Neural cell (in vitro differentiated cells): ENCODE results near the gene AGT. TPM values are rescaled to one million over a fixed set of nuclear protein-coding genes. Genes with fewer than 3 reads are reported as not detected.

Experiments
- H2AFZ ChIP-seq: fragments of 200-600, 300-800 bp; sonication (generic), shearing (Covaris generic); 2 replicates; pipeline ENCODE4 v1.6.0; 2014; ENCODE audit warnings: low read depth, mild to moderate bottlenecking, antibody characterized with exemption, low read length, moderate library complexity
- H3F3A ChIP-seq: fragments of 200-600 bp; shearing (Covaris generic); 2 replicates; pipeline ENCODE4 v1.6.1; 2016; ENCODE audit warnings: mild to moderate bottlenecking, moderate library complexity, mixed read lengths, antibody characterized with exemption, low read length; ENCODE audit not compliant: insufficient read depth, poor library complexity, severe bottlenecking
- H3K27ac ChIP-seq: fragments of 200-600, 300-800 bp; sonication (generic), shearing (Covaris generic); 2 replicates; pipeline ENCODE4 v1.5.1; 2014; ENCODE audit warnings: mild to moderate bottlenecking, low read length, moderate library complexity
- H3K27me3 ChIP-seq: fragments of 300-800, 200-600 bp; sonication (generic), shearing (Covaris generic); 2 replicates; pipeline ENCODE4 v1.6.0; 2014; ENCODE audit warnings: mild to moderate bottlenecking, low read depth, low read length, moderate library complexity; ENCODE audit not compliant: insufficient read depth
- H3K36me3 ChIP-seq: fragments of 300-800, 200-600 bp; sonication (generic), shearing (Covaris generic); 2 replicates; pipeline ENCODE4 v1.5.1; 2014; ENCODE audit warnings: mild to moderate bottlenecking, antibody characterized with exemption, low read length, moderate library complexity; ENCODE audit not compliant: insufficient read depth
- H3K4me2 ChIP-seq: fragments of 300-800, 200-600 bp; sonication (generic), shearing (Covaris generic); 2 replicates; pipeline ENCODE4 v1.6.0; 2014; ENCODE audit warnings: mild to moderate bottlenecking, low read length
- H3K4me3 ChIP-seq: fragments of 300-800, 200-600 bp; sonication (generic), shearing (Covaris generic); 2 replicates; pipeline ENCODE4 v1.5.1; 2014; ENCODE audit warnings: mild to moderate bottlenecking, low read length, moderate library complexity
- H3K79me2 ChIP-seq: fragments of 200-600 bp; shearing (Covaris generic); replicated peaks from 2 replicates; pipeline ENCODE4 v1.6.0; 2014; ENCODE audit warnings: mild to moderate bottlenecking, low read length, moderate library complexity; ENCODE audit not compliant: insufficient read depth
- H3K9ac ChIP-seq: fragments of 300-800, 200-600 bp; sonication (generic), shearing (Covaris generic); 2 replicates; pipeline ENCODE4 v1.6.1; 2016; ENCODE audit warnings: mild to moderate bottlenecking, low read length, mixed read lengths
- H3K9me2 ChIP-seq: fragments of 200-600 bp; shearing (Covaris generic); 2 replicates; pipeline ENCODE4 v1.6.1; 2016; ENCODE audit warnings: mild to moderate bottlenecking, low read length, mixed read lengths; ENCODE audit not compliant: insufficient read depth
- H3K9me3 ChIP-seq: fragments of 200-600, 300-800 bp; sonication (generic), shearing (Covaris generic); 2 replicates; pipeline ENCODE4 v1.6.1; 2016; ENCODE audit warnings: mild to moderate bottlenecking, mixed run types, low read length, moderate library complexity, mixed read lengths
- H4K20me1 ChIP-seq: fragments of 200-600 bp; shearing (Covaris generic); 2 replicates; pipeline ENCODE4 v1.6.1; 2016; ENCODE audit warnings: mild to moderate bottlenecking, mixed run types; ENCODE audit not compliant: insufficient read depth
- EP300 ChIP-seq: fragments of 450-650 bp; conservative IDR thresholded peaks from 2 replicates; pipeline ENCODE4 v1.6.1; 2014; ENCODE audit warnings: antibody characterized with exemption, mild to moderate bottlenecking, moderate library complexity; ENCODE audit not compliant: poor library complexity, severe bottlenecking
- EZH2 ChIP-seq: fragments of 200-600, 300-800 bp; shearing (Covaris generic), sonication (generic); IDR thresholded peaks from 2 replicates; pipeline ENCODE4 v1.6.1; 2014; ENCODE audit warnings: antibody characterized with exemption, low read length, borderline replicate concordance, mild to moderate bottlenecking; ENCODE audit not compliant: insufficient read depth, poor library complexity, severe bottlenecking
- MXI1 ChIP-seq: fragments of 450-650 bp; conservative IDR thresholded peaks from 2 replicates; pipeline ENCODE4 v1.6.1; 2014; ENCODE audit warnings: antibody characterized with exemption, mild to moderate bottlenecking; ENCODE audit not compliant: poor library complexity, severe bottlenecking
- POLR2AphosphoS5 ChIP-seq: IDR thresholded peaks from 2 replicates; pipeline ENCODE4 v1.6.1; 2012
- RAD21 ChIP-seq: fragments of 450-650 bp; conservative IDR thresholded peaks from 2 replicates; pipeline ENCODE4 v1.6.1; 2014; ENCODE audit warnings: antibody characterized with exemption, mild to moderate bottlenecking, moderate library complexity
- SMC3 ChIP-seq: fragments of 450-650 bp; conservative IDR thresholded peaks from 2 replicates; pipeline ENCODE4 v1.6.1; 2014; ENCODE audit warnings: antibody characterized with exemption, mild to moderate bottlenecking, moderate library complexity; ENCODE audit not compliant: poor library complexity
- TAF1 ChIP-seq: IDR thresholded peaks from 2 replicates; pipeline ENCODE4 v1.6.1; 2012; ENCODE audit warnings: low read depth
- polyA plus RNA-seq: library from polyadenylated mRNA; depleted of rRNA; stranded (reverse); fragments of >200 nt; gene quantifications from 2 replicates; pipeline ENCODE4 v1.2.3, GENCODE V29; 2014
- TF ChIP-seq, protein P1 (sequence below): IDR thresholded peaks from 2 replicates; pipeline ENCODE4 v1.6.1; 2012; ENCODE audit warnings: borderline replicate concordance
- TF ChIP-seq, protein P2 (sequence below): fragments of 450-650 bp; IDR thresholded peaks from 2 replicates; pipeline ENCODE4 v1.5.1; 2014; ENCODE audit warnings: antibody characterized with exemption, mild to moderate bottlenecking, moderate library complexity; ENCODE audit not compliant: poor library complexity, severe bottlenecking

AGT gene
- polyA plus RNA-seq, 1 donor from 2014 or later, result not detected

GRCh38 chr1:230747890-230748800, 34.2 kb upstream of the AGT start:
- H2AFZ ChIP-seq, result no peak overlapping the region
- no peak overlapping the region for H3K27ac ChIP-seq
- no peaks in the 10 kb centered on the region for H3K9me3 ChIP-seq
- no peak overlapping the region for H3K9ac ChIP-seq
- H4K20me1 ChIP-seq, result no peaks in the 10 kb centered on the region
- no peaks in the 10 kb centered on the region for H3K9me2 ChIP-seq
- no peak overlapping the region for H3K4me3 ChIP-seq
- no peak for TF ChIP-seq POLR2AphosphoS5
- H3K4me2 ChIP-seq, result no peak overlapping the region
- H3F3A ChIP-seq, result no peaks in the 10 kb centered on the region
- H3K36me3 ChIP-seq, result no peaks in the 10 kb centered on the region
- no peaks in the 10 kb centered on the region for H3K79me2 ChIP-seq
- H3K27me3 ChIP-seq, result no peaks in the 10 kb centered on the region

- H4K20me1 ChIP-seq, result no peaks in the 10 kb centered on the region
- H3K79me2 ChIP-seq, result no peaks in the 10 kb centered on the region
- H3F3A ChIP-seq, result no peaks in the 10 kb centered on the region
- H3K36me3 ChIP-seq, result no peaks in the 10 kb centered on the region
- H3K27me3 ChIP-seq, result no peaks in the 10 kb centered on the region
- H3K9ac ChIP-seq, result no peak within 1 kb of the TSS
- H2AFZ ChIP-seq, result no peak within 1 kb of the TSS
- no peak within 1 kb of the TSS for H3K4me2 ChIP-seq
- TF ChIP-seq EP300, result no peak
- TF ChIP-seq, protein P1, sequence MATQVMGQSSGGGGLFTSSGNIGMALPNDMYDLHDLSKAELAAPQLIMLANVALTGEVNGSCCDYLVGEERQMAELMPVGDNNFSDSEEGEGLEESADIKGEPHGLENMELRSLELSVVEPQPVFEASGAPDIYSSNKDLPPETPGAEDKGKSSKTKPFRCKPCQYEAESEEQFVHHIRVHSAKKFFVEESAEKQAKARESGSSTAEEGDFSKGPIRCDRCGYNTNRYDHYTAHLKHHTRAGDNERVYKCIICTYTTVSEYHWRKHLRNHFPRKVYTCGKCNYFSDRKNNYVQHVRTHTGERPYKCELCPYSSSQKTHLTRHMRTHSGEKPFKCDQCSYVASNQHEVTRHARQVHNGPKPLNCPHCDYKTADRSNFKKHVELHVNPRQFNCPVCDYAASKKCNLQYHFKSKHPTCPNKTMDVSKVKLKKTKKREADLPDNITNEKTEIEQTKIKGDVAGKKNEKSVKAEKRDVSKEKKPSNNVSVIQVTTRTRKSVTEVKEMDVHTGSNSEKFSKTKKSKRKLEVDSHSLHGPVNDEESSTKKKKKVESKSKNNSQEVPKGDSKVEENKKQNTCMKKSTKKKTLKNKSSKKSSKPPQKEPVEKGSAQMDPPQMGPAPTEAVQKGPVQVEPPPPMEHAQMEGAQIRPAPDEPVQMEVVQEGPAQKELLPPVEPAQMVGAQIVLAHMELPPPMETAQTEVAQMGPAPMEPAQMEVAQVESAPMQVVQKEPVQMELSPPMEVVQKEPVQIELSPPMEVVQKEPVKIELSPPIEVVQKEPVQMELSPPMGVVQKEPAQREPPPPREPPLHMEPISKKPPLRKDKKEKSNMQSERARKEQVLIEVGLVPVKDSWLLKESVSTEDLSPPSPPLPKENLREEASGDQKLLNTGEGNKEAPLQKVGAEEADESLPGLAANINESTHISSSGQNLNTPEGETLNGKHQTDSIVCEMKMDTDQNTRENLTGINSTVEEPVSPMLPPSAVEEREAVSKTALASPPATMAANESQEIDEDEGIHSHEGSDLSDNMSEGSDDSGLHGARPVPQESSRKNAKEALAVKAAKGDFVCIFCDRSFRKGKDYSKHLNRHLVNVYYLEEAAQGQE, result no peak
- TF ChIP-seq RAD21, result no peak
- TF ChIP-seq SMC3, result no peak
- TF ChIP-seq TAF1, result no peak
- no peak for TF ChIP-seq EZH2
- TF ChIP-seq, protein P2, sequence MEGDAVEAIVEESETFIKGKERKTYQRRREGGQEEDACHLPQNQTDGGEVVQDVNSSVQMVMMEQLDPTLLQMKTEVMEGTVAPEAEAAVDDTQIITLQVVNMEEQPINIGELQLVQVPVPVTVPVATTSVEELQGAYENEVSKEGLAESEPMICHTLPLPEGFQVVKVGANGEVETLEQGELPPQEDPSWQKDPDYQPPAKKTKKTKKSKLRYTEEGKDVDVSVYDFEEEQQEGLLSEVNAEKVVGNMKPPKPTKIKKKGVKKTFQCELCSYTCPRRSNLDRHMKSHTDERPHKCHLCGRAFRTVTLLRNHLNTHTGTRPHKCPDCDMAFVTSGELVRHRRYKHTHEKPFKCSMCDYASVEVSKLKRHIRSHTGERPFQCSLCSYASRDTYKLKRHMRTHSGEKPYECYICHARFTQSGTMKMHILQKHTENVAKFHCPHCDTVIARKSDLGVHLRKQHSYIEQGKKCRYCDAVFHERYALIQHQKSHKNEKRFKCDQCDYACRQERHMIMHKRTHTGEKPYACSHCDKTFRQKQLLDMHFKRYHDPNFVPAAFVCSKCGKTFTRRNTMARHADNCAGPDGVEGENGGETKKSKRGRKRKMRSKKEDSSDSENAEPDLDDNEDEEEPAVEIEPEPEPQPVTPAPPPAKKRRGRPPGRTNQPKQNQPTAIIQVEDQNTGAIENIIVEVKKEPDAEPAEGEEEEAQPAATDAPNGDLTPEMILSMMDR, result no peak
- no peak for TF ChIP-seq MXI1
- TF ChIP-seq POLR2AphosphoS5, result no peak
- H3K4me3 ChIP-seq, result no peak within 1 kb of the TSS
- no peaks in the 10 kb centered on the region for H3K9me2 ChIP-seq
- H3K9me3 ChIP-seq, result no peaks in the 10 kb centered on the region
- no peak within 1 kb of the TSS for H3K27ac ChIP-seq
Observed at GRCh38 chr1:230747127-230747730, 33.3 kb upstream of the AGT start, which contains the start of gene CAPN9. TSS of gene CAPN9 (plus strand) at chr1:230747388. CDS start at chr1:230747497, 109 bp downstream.
